Right forelimb (tissue), 1 donor: ENCODE measurements around the gene ATXN3L.
"Not testable (repeated sequence)": the region's sequence is repeated elsewhere in the genome, so short reads cannot be mapped to it uniquely, and the experiment has no call there.

Source experiments
- DNase-seq: peaks from one replicate; pipeline ENCODE4 v3.0.0-alpha.2; 2018

Gene ATXN3L

DNA sequence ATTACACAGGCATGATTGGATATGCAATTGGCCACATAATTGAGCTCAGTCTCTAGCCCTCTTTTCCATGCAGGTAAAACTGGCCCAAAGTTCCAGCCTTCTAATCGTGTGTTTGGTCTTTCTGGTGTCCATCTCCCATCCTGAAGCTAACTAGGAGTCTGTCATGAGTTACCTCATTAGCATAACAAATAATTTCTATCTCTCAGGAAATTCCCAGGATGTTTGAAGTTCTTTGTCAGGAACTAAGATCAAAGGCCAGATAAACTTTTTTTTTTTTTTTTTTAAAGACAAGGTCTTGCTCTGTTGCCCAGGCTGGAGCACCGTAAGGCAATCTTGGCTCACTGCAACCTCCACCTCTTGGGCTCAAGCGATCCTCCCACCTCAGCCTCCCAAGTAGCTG is 15.8 kb downstream of the ATXN3L start:
- no peak for DNase-seq

DNA sequence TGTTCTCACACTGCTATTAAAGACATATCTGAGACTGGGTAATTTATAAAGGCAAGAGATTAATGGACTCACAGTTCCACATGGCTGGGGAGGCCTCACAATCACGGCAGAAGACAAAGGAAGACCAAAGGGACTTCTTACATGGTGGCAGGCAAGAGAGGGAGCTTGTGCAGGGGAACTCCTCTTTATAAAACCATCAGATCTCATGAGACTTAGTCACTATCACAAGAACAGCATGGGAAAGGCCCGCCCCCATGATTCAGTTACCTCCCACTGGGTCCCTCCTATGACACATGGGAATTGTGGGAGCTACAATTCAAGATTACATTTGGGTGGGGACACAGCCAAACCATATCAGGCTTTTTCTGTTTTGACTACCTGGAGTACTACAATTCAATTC is 16.6 kb downstream of the ATXN3L start:
- DNase-seq, result not testable (repeated sequence)

DNA sequence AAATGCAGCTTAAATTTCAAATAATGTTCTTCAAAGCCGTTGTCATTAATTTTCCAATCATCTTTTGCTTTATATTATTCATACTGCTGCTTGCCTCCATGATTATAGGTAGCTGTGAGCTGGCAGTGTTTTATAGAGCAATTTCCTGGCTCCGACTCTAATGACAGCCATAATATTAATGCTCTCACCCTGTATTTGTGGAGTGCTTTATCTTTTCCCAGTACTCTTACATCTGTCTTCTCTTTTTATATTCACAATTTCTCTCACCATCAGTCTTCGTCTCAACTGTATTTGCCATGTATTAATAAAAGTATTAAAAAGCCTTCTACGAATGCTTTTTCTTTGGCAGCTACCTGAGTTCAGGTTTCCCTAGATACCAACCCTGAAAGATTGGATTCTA is 21.0 kb downstream of the ATXN3L start:
- no peak for DNase-seq

DNA sequence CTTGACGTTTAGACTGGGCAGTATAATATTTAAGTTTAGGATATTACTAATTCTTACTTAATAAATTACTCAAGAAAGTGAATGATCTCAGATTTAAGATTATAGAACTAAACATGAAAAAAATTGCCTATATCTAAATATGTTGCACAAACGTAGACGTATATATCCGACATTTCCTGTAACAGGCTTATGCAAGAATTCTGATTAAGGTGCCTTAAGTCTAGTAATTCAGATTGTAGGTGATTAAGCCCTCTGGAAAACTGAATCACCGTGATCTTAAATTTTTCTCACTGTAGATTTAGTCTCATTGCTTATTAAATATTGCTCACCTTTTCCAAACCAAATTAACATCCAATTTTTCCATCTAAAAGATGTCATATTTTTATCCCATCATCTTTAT is 24.0 kb downstream of the ATXN3L start:
- DNase-seq, result no peak

DNA sequence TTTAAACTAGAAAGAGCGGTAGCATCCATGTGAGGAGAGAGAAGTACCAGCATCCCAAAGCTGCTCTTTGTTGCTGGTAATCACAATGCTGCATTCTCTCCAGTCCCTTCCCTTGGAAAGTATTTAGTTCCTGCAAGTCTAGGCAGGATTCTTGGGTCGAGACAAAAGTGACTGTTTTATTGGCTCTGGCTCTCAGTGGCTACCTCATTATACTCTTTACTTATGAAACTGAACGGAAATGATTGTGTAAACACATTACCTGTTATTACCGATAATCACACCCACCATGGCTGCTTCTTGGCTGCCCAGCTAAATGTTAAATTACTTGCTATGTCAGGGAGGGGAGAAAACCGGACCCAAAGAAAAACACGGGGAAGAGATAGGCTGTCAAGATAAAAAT is 26.2 kb downstream of the ATXN3L start:
- DNase-seq, result no peak

DNA sequence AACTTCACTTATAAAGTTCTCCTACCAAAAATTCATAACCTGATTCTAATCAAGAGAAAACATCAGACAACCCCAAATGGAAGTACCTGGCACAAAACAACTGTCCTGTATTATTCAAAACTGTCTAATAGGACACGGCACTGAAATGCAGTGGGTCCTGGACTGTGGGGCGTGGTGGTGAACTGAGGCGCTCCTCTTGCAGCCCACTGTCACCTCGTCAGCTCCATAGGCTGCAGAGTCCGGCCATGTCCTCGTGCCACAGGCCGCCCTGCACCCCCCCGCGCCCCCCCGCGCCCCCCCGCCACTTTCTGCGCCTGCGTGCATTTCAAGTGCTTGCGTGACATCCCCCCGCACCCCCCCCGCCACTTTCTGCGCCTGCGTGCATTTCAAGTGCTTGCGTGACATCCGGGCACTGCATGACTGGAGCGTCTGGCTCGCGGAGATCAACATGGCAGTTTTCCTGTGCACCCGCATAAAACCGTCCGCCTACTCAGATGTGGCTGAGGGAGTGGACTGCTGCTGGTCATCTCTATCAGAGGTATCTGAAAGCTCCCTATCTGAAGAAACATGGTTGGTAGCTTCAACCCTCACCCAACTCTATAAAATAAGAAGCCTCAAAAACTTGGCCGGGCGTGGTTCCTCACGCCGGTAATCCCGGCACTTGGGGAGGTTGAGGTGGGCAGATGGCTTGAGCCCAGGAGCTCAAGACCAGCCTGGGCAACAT is 28.8 kb downstream of the ATXN3L start:
- DNase-seq, result no peak

DNA sequence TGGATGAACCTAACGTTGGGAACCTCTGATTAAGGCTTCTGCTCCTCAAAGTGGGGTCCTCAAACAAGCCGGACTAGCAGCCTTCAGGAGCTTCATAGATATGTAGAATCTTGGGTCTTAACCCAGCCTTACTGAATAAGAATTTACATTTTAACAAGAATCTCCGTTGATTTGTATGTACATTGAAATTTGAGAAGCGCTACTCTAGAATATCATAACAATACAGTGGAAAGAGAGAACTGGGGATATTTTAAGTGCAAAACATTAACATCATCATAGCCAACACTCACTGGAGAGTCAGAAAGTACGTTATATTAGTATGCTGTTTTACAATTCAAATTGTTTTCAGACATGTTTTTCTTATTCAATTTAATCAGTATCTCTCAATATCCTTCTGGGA is 31.2 kb downstream of the ATXN3L start:
- DNase-seq, result no peak

DNA sequence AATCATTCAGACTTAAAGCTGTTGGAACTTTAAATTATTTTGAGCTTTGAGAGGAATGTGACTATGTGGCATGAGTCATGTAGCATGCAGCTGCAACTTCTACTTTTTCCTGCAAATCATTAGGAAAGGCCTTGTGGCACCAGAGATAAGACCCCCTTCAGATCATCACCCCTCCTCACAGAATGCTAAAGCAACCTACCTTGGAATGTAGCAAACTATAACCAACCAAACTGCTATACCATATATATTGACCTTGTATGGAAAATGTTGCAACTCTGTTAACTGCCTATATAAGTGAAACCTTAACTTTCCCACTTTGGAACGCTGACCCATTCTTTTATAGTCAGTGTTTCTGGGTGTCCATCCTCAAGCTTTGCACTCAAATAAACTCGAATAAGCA is 32.0 kb downstream of the ATXN3L start:
- no peak for DNase-seq

DNA sequence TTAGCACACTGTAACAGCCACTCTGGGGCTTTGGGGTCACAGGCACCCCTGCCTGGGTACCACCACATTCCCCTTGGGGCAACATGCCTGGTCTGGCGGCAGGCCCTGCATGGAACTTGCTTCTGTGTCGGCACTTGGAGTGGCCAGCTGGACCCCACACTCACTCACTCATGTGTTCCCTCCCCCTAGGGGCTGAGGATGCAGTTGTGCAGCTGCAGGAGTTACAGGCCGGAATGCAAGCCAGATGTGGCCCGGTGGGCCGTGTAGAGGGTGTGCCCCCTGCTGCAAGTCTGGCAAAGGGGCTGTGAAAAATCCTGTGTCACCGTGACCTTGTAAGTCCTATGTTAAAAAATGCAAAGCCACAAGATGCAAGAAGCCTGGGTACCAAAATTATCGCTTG is 34.2 kb downstream of the ATXN3L start:
- DNase-seq, result no peak

DNA sequence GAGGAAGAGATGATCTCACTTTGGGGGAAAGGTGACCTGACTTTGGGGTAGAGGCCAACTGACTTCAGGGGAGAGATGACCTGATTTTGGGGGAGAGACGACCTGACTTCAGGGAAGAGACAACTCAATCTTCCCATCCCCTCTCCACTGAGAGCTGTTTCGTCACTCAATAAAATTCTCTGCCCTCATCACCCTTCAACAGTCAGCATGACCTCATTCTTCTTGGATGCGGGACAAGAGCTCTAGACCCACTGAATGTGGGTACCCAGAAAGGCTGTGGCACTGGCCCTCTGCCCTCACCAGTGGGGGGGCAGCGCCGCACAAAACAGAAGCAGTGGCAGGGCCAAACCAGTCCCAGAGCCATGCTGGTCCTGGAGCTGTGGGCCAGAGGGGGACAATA is 34.6 kb downstream of the ATXN3L start:
- DNase-seq, result no peak

DNA sequence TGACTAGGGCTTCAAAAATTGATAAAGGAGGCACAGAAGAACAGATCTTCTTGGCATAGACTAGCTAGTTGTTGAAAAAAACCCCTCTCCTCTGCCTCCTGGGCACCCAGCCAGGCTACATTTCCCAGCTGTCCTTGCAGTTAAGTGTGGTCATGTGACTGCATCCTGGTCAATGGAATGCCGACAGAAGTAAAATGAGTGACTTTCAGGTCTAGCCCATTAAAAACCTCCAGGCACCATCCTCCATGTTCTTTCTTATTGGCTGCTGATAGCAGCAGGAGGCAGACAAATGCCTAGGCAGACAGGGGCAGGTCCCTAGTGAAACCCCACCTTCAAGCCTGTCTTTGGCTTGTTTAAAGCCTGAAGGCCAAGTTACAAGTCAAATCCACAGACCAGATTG is 35.3 kb downstream of the ATXN3L start:
- no peak for DNase-seq

DNA sequence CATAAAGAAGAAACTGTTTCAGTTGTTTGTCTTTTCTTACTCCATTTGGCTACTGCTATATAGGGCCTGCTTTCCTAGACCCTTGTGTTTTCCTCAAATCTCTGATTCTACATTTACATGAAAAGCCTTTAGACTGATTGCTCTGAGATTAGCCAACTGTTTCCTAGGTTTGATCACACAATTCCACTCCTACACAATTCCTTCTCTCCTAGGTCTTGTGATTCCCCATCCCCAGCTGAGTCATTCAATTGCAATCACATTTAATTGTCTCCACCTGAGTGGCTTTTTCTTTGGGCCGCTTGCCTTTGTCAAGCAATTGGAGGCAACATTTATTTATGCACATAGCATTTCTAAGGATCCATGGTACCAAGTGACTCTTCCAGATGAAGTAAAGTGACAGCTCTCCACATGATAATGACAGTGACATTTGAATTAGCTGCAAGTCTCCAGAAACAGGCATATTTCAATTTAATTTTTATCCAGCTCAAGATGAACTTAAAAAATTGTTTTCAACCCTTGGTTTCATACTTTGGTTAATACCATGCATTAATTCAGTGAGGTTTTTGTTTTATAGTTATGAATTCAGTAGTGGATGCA is 35.8 kb downstream of the ATXN3L start:
- DNase-seq, result no peak

DNA sequence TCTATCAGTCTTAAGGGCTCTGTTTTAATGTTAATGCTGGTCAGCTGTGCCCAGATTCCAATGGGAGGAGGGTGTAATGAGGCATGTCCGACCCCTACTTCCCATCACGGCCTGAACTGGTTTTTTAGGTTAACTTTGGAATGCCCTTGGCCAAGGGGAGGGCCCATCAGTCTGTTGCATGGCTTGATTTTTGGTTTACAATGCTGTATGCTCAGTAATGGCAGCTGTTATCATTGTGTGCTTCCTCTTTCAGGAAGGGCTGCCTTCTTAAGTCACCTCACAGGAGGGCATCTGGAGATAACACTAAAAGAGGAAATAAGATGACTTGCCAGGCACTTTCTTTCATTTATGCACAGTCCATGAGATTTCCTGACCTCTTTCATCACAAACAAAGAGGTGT is 36.3 kb downstream of the ATXN3L start:
- no peak for DNase-seq

DNA sequence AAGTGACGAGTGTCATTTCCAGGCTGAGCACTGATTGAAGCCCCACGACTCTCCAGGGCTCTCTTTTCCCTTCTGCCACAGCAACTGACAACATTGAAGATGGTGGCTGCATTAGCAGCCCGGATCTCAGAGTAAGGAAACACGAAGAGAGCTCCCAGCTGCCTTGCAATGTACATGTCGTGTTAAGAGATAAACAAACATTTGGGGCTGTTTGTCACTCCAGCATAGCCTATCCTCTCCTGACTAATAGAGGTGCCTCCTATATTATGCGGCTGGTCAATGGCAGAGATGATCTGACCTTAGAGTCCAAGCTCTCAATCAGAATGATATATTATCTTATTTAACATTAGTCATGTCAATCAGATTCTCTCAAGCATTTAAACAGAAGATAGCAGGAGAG is 38.6 kb downstream of the ATXN3L start:
- DNase-seq, result no peak

DNA sequence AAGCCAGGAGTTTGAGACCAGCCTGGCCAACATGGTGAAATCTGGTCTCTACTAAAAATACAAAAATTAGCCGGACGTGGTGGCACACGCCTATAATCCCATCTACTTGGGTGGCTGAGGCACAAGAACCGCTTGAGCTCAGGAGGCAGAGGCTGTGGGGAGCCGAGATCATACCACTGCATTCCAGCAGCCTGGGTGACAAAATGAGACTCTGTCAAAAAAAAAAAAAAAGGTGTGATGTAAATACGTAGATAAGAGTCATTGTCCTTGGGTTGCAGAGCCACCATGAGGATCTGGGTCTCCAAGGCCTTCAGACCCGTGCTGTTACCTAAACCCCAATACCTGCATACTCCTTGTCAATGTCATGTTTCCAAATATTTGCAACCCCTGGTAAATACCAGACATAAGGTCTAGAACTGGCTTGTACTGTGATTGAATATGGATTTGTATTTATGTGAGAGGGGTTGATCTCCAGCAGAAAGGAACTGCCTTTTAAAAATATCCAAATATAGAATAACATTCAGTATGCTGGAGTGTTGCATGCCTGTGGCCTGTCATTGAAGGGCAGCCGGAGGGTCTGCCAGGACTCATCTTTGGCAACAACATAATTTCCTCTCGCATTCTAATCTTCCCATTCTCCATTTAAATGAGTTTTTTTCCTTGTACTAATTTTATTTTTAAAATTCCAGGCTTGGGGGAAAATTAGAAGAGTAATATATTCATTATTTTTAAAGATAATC is 40.4 kb downstream of the ATXN3L start:
- no peak for DNase-seq

DNA sequence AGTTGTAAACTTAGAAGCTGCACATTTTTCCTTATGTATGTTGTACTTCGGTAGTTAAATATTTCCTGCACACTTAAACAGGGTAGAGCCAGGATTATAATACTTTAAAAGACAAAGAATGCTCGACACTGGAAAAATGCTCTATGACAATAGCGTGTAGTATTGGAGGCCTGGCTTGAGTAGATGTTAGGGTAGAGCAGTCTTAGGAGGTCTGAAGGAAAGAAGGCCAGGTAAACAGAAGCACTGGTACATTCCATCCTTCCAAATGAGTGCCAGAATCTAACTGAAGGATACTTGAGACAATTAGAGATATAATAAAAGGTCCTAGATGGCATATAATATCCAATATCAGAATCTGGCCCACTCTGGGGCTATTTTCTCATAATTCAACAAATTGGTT is 42.3 kb downstream of the ATXN3L start:
- no peak for DNase-seq

DNA sequence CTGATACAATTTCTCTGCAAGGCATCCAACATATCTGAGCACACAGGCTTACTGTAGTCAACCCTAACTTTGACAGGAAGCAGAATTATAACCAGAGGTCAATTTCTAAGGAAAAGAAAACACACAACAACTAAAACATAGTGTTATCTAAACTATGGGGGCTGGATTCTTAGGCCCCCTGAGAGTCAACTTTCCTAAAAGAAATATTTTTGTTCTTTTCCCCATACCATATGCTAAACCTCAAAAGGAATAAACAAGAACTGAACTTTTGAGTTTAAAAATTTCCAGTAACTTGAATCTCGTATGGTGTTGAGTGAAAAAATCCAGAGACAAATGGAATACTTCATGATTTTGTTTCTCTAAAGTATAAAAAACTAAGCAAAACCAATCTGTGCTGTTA is 42.9 kb downstream of the ATXN3L start:
- DNase-seq, result no peak

DNA sequence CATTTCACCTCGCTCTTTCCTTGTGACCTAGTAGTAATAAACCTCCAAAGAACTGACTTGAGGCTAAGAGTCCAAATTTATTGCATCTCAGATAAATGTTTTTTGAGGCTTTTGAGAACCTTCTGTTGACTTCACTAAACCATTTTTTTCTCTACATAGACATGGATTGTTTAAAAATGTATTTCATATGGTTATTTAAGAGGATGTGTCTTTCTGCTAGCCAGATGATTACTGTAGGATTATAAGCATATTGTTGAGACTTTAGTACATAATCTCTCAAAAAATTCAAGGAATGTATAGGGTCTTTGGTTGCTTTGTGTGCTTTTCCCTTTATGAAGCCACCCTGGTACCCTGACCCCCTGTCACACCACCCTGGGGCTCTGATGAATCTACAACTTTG is 44.8 kb downstream of the ATXN3L start:
- DNase-seq, result no peak

DNA sequence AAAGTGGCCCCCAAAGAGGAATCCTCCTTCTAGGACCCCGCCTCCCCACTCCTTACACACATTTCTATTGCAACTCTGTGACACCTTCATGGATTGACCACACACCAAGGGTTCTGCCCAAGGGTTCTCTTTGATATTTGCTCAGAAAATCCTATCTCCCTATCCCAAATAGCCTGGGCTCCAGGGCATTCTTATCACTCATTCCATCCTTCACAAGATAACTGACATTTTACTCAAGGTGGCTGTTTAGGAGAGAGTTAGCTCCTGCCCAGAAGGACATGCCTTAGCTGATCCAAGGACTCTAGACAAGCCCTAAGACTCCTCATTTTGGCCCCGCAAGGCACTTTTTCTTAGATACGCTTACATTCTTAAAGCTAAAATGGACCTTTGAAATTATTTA is 47.4 kb downstream of the ATXN3L start:
- DNase-seq, result no peak

DNA sequence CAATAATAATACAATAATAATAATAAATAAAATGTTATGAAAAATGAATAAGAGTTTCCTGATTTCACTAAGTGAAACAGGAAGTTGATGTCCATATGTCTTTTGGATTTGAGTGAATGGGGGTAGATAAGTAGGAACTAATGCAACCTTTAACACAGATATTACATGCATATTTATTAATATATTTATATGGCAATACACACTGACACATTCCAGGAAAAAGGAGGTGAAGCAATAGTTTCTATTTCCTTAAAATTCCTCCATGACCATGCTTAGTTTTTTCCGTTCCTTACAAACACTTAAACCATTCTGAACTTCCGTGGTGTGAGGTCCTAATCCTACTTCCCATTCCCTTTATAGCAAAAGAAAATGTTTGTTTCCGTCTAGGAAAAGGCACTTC is 48.3 kb downstream of the ATXN3L start:
- no peak for DNase-seq

DNA sequence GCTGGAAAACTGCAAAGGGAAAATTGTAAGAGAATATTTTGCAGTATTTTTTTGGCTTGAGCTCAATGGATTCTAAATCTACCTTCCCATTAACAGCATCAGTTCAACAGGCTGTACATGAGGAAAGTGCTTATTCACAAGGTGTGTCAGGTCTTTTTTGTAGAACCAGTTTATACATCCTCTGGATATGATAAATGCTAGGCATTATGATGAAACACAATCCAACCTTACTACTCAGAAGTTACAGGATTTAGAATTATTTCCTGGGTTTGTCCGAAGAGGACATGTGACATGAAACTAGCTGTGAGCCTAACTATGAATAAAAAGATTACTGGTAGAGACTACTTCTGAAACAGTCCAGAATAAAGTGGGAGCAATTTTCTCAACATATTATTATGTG is 49.5 kb downstream of the ATXN3L start:
- DNase-seq, result no peak

DNA sequence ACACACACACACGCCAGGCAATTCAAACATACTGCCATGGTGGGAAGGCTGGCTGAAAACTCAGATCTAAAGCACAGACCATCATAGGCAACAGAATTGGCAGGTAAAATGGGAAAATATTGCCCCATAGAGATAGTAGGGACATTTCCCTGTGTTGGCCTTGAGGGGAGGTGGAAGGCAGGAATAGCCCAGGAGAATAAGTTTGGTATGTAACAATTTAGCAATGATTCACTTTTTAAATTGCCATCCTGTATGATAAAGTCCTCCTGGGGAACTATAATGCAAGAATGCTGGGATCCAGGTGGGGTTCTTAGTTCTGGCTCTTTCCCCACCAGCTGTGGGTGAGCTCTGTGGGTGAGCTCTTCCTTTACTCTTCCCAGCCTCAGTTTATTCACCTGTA is 51.0 kb downstream of the ATXN3L start:
- DNase-seq, result no peak
